Esophagus (tissue), 2 donors: Measurements from ENCODE around the gene OR8D2. TPM values are rescaled to one million over a fixed set of nuclear protein-coding genes. Genes with fewer than 3 reads are reported as not detected.
"Not testable (repeated sequence)": the region's sequence is repeated elsewhere in the genome, so short reads cannot be mapped to it uniquely, and the experiment has no call there.

Experiments used
- H3K27ac ChIP-seq, 2 donors: one replicate each; pipeline ENCODE4 v1.5.1; 2013; ENCODE audit warnings: low read depth in 2 of 2, mild to moderate bottlenecking in 2 of 2, inconsistent platforms in 1 of 2, low read length in 1 of 2, moderate library complexity in 1 of 2
- H3K27me3 ChIP-seq, 2 donors: one replicate each; pipeline ENCODE4 v1.6.1; 2013; ENCODE audit warnings: low read length in 2 of 2, control low read depth in 1 of 2, mild to moderate bottlenecking in 1 of 2; ENCODE audit not compliant: insufficient read depth in 2 of 2, control insufficient read depth in 1 of 2
- H3K36me3 ChIP-seq, 2 donors: one replicate each; pipeline ENCODE4 v1.6.1; 2013; ENCODE audit warnings: low read length in 1 of 2; ENCODE audit not compliant: control insufficient read depth in 2 of 2, insufficient read depth in 2 of 2
- H3K4me1 ChIP-seq, 2 donors: one replicate each; pipeline ENCODE4 v1.6.1; 2013; ENCODE audit warnings: low read length in 1 of 2; ENCODE audit not compliant: control insufficient read depth in 2 of 2, insufficient read depth in 2 of 2
- H3K4me3 ChIP-seq, 2 donors: one replicate each; pipeline ENCODE4 v1.5.1; 2013; ENCODE audit warnings: low read length in 2 of 2, mild to moderate bottlenecking in 2 of 2, low read depth in 1 of 2, moderate library complexity in 1 of 2
- H3K9me3 ChIP-seq, 2 donors: one replicate each; pipeline ENCODE4 v1.6.1; 2013; ENCODE audit warnings: mild to moderate bottlenecking in 2 of 2, low read depth in 1 of 2, low read length in 1 of 2, moderate library complexity in 1 of 2; ENCODE audit not compliant: control insufficient read depth in 2 of 2, insufficient read depth in 1 of 2
- WGBS, 2 donors: extraction: QIAGEN DNeasy Blood & Tissue Kit; methylation state at CpG; one replicate each; pipeline ENCODE4 v1.1.7; 2013; 5-methylcytosine and 5-hydroxymethylcytosine counted together
- polyA plus RNA-seq, 2 donors: library from polyadenylated mRNA; stranded (reverse); fragments of 200-250 nt; gene quantifications; one replicate each; pipeline ENCODE4 v1.2.3, GENCODE V29; 2013
- donor health status: healthy with polysubstance abuse.
- donor health status: Bipolar disorder and iron deficiency.

OR8D2 gene
- polyA plus RNA-seq, 2 donors = not detected

DNA sequence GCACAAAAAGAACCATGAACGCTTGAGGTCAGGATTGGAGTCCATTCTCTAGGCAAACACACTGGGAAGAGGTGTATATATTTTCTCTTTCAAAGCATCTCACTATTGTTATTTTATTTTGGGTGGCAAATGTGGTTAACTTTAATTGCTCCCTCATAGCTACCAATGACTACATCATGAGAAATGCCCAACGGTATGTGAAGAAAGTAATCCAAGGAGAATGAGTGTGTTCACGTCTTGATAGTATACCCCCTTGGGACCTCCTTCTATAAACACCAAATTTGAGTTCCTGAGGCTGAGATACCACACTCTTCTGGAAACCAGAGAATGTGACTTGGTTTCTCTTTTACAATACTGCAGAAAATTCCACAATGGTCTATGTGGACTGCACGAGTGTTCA lies 22.1 kb downstream of the OR8D2 start:
- H3K36me3 ChIP-seq = no peaks in the 10 kb centered on the region
- H3K27ac ChIP-seq = no peak overlapping the region
- H3K4me1 ChIP-seq = no peaks in the 10 kb centered on the region
- H3K27me3 ChIP-seq = no peaks in the 10 kb centered on the region
- no peaks in the 10 kb centered on the region for H3K9me3 ChIP-seq
- 77 to 87% methylated on average over 4 of the region's 4 CpGs for whole genome bisulfite sequencing, 2 donors
- H3K4me3 ChIP-seq = no peak overlapping the region

DNA sequence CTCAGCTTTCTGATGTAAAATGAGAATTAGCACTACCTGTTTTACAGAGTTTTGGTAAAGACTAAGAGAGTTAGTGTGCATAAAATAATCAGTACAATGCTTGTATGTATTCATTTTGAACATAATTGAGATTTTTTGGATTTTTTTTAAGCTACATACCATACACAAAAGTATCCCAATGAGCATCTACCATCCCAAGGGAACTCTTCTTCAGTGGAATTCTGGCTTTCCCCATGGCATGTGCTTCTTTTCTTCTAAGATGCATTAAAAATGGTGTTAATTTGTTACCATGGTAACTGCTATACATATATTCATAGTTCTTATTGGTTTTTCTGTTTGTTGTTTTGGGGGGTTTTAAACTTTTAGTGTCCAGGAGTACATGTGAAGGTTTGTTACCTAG lies 24.0 kb downstream of the OR8D2 start:
- Histone ChIP-seq H3K27me3 (no peaks in the 10 kb centered on the region), H3K4me3 (no peak overlapping the region), H3K27ac (no peak overlapping the region), H3K36me3 (no peaks in the 10 kb centered on the region), H3K9me3 (no peaks in the 10 kb centered on the region), H3K4me1 (no peaks in the 10 kb centered on the region)

DNA sequence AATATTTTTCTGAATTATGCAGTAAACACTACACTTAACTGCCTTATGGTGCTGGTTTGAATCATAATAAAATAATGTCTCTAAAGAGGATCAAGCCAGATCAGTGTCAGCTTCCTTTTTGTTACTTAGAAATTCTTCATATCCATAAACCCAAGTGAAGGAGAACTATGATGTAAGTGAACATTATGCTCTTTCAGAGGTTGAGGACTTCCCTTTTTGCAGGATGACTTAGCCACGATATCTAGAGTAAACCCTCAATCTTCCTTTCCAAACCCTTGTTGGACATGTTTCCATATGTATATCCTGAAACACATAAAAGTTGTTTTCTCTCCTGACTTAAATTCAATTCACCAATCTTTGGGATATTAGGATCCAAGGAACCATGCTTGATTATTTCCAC lies 25.3 kb downstream of the OR8D2 start:
- Histone ChIP-seq H3K36me3 (no peaks in the 10 kb centered on the region), H3K4me3 (no peak overlapping the region), H3K4me1 (no peaks in the 10 kb centered on the region), H3K27me3 (no peaks in the 10 kb centered on the region), H3K9me3 (no peaks in the 10 kb centered on the region), H3K27ac (no peak overlapping the region)
- 63 to 68% methylated on average over 1 of the region's 1 CpG for WGBS, 2 donors

DNA sequence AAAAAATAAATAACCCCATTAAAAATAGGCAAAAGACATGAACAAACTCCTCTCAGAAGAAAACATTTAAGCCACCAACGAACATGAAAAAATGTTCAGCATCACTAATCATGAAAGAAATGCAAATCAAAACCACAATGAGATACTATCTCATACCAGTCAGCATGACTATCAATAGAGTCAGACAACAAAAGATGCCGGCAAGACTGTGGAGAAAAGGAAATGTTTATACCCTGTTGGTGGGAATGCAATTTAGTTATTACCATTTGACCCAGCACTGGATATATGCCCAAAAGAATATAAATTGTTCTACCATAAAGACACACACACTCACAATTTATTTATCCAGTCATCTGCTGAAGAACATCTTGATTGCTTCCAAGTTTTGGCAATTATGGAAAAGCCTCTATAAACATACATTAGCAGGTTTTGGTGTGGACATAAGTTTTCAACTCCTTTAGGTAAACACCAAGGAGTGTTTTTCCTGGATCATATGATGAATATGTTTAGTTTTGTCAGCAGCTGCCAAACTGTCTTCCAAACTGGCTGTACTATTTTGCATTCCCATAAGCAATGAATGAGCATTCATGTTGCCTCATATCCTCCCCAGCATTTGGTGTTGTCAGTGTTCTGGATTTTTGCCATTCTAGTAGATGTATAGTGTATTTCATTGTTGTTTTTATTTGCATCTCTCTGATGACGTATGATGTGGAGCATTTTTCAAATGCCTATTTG lies 34.2 kb downstream of the OR8D2 start:
- Histone ChIP-seq H3K4me3 (no peak overlapping the region), H3K36me3 (no peaks in the 10 kb centered on the region), H3K27ac (no peak overlapping the region), H3K27me3 (no peaks in the 10 kb centered on the region), H3K9me3 (no peaks in the 10 kb centered on the region), H3K4me1 (no peaks in the 10 kb centered on the region)
- 45 to 47% methylated on average over 3 of the region's 3 CpGs for WGBS, 2 donors

DNA sequence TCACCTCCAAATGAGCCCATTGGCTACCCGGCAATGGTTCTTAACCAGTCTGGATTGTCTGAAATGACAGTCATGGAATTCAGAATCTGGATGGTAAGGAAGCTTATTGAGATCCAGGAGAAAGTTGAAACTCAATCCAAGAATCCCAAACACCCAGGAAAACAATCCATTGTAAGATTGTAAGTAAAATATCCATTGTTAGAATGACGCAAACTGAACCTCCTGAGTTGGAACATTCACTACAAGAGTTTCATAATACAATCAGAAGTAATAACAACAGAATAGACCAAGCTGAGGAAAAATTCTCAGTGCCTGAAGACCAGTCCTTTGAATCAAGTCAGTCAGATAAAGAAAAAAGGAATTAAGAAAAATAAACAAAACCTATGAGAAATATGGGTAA lies 41.7 kb downstream of the OR8D2 start:
- no peaks in the 10 kb centered on the region for H3K36me3 ChIP-seq
- H3K4me1 ChIP-seq = no peaks in the 10 kb centered on the region
- 69 to 82% methylated on average over 2 of the region's 2 CpGs for WGBS, 2 donors
- H3K4me3 ChIP-seq = no peak overlapping the region
- no peak overlapping the region for H3K27ac ChIP-seq
- no peaks in the 10 kb centered on the region for H3K9me3 ChIP-seq
- no peaks in the 10 kb centered on the region for H3K27me3 ChIP-seq

DNA sequence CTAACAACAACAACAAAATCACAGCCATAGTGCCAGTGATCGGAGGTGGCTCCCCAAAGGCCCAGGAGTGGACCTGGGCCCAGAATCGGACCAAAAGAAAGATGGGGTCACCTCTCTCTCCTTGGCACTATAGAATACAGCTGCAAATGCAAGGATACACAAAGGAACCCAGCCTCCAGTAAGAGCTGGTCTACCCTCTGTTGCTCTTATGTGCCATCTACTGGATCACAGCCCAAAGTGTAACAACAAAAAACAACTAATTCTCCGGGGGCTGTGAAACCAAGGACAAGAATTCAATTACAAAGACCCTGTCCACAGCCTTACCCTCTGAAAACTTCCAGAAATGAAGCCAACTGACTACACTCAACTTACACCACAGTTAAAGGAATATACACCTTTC lies 42.2 kb downstream of the OR8D2 start:
- H3K4me3 ChIP-seq = no peak overlapping the region
- no peak overlapping the region for H3K27ac ChIP-seq
- no peaks in the 10 kb centered on the region for H3K27me3 ChIP-seq
- WGBS, 2 donors = 69 to 73% methylated on average over 3 of the region's 3 CpGs
- H3K9me3 ChIP-seq = no peaks in the 10 kb centered on the region
- no peaks in the 10 kb centered on the region for H3K4me1 ChIP-seq
- H3K36me3 ChIP-seq = no peaks in the 10 kb centered on the region

DNA sequence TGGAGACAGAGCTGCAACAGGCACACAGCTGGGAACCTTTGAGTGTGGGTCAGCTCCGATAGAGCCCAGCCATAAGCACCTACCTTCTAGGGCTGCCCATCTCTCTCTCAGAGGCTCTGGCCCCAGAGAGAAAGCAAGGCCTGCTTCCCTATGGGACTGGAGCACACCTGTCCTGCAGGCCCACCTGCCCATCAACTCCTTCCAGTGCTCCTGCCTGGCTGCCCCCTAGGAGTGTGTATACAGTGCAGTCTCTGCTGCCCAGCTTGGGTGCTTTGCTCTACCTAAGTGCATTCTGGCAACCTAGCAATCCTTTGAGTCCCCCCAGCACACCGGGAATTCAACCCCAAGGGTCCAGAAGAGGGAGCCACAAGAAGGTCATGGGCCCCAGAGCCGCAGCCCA lies 42.8 kb downstream of the OR8D2 start:
- H3K4me1 ChIP-seq = no peaks in the 10 kb centered on the region
- H3K9me3 ChIP-seq = no peaks in the 10 kb centered on the region
- H3K36me3 ChIP-seq = no peaks in the 10 kb centered on the region
- no peak overlapping the region for H3K4me3 ChIP-seq
- H3K27ac ChIP-seq = no peak overlapping the region
- no peaks in the 10 kb centered on the region for H3K27me3 ChIP-seq
- WGBS, 2 donors = 73 to 81% methylated on average over 3 of the region's 3 CpGs

DNA sequence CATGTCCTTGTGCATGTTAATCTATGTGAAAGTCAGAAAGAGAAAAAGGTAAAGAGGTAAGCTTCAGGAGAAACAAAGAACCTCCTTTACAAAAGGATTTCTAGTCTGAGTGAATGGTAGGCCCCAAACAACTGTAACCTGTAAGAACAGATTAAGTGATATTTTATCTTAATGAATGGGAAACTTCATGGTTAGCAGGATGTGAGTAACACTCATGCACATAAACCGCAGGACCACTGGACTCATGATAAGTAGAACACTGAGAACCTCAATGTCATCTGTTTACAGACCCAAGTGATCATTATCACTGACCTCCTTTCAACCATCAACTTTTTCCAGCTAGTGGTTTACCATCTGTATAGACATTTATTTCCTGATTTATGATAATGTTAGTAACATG lies 43.9 kb downstream of the OR8D2 start:
- Histone ChIP-seq H3K9me3 (no peaks in the 10 kb centered on the region), H3K27ac (no peak overlapping the region), H3K27me3 (no peaks in the 10 kb centered on the region), H3K4me3 (no peak overlapping the region), H3K4me1 (no peaks in the 10 kb centered on the region), H3K36me3 (no peaks in the 10 kb centered on the region)
- WGBS, 2 donors = 55 to 59% methylated on average over 1 of the region's 1 CpG

DNA sequence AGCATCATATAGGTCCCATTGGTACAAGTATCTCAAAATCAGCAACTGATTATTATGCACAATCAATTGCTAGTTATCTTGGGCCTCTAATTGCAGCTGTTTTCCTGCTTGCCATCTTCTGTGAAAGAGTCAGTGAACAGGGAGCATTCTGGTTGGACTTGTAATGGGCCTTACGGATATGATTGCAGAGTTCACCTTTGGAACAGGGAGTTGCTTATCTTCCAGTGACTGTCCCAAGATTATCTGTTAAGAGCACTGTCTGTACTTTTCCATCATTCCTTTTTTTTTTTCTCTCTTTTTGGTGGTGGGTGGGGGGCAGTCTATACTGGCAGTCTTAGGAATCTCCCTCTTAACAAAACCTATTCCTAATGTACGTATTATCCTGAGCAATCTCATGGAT lies 46.0 kb downstream of the OR8D2 start:
- WGBS, 2 donors = 87% methylated on average over 2 of the region's 2 CpGs
- no peaks in the 10 kb centered on the region for H3K4me1 ChIP-seq
- H3K27ac ChIP-seq = no peak overlapping the region
- no peaks in the 10 kb centered on the region for H3K27me3 ChIP-seq
- H3K36me3 ChIP-seq = no peaks in the 10 kb centered on the region
- H3K4me3 ChIP-seq = no peak overlapping the region
- H3K9me3 ChIP-seq = no peaks in the 10 kb centered on the region

DNA sequence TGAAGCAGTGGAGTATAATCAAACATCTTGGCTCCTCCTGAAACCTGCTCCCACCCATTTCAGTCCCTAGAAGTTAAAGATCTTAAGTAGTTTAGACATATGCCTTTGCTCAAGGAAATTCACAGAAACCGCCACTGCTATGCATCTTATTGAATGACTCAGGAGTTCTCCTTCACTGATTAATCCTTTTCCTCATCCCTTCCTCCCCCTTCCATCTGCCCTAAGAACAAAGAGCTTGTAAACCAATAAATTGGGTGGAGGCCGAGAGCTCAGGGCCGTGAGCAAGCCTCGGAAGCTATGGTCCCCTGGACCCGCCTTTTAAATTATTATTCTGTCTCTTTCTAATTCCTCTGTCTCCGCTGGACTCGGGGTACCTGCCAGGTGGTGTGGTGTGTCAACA lies 49.1 kb downstream of the OR8D2 start:
- not testable (repeated sequence) for H3K27ac ChIP-seq, H3K4me3 ChIP-seq, H3K27me3 ChIP-seq, H3K4me1 ChIP-seq, H3K9me3 ChIP-seq, H3K36me3 ChIP-seq
- 44 to 55% methylated on average over 7 of the region's 7 CpGs for WGBS, 2 donors
